SK-N-MC (cell line): Measurements from ENCODE around the gene EPM2AIP1.

Experiments
- DNase-seq: peaks from one replicate; pipeline ENCODE4 v3.0.0-alpha.2; 2011; ENCODE audit warnings: low read depth, low spot score
- H3K27ac ChIP-seq: fragments of 200-600 bp; sonication (generic); 2 replicates; pipeline ENCODE4 v1.5.1; 2016; ENCODE audit warnings: mixed run types
- H3K36me3 ChIP-seq: fragments of 200-600 bp; sonication (generic); 2 replicates; pipeline ENCODE4 v1.6.1; 2017; ENCODE audit warnings: antibody characterized with exemption, low read length, mixed read lengths; ENCODE audit not compliant: insufficient read depth
- H3K4me3 ChIP-seq: fragments of 200-600 bp; sonication (generic); 2 replicates; pipeline ENCODE4 v1.5.1; 2016
- H3K9ac ChIP-seq: fragments of 200-600 bp; sonication (generic); 2 replicates; pipeline ENCODE4 v1.8.0; 2017; ENCODE audit warnings: mixed run types, mixed read lengths; ENCODE audit not compliant: insufficient read length
- H3K9me3 ChIP-seq: fragments of 200-600 bp; sonication (generic); 2 replicates; pipeline ENCODE4 v1.6.1; 2017; ENCODE audit warnings: low read depth, mild to moderate bottlenecking, antibody characterized with exemption, low read length, moderate library complexity, mixed read lengths
- EZH2 ChIP-seq: fragments of 200-600 bp; sonication (generic); IDR thresholded peaks from one replicate; pipeline ENCODE4 v1.6.1; 2017; ENCODE audit warnings: antibody characterized with exemption
- FOXP2 ChIP-seq: optimal IDR thresholded peaks from 2 replicates; pipeline ENCODE3; 2011; ENCODE audit warnings: mild to moderate bottlenecking, moderate library complexity; ENCODE audit not compliant: insufficient read depth; ENCODE audit errors: extremely low read length, control extremely low read depth
- POLR2AphosphoS5 ChIP-seq: IDR thresholded peaks from 2 replicates; pipeline ENCODE4 v1.6.1; 2012; ENCODE audit warnings: mild to moderate bottlenecking, low read depth, low read length, borderline replicate concordance

Gene EPM2AIP1

GRCh38 chr3:36944641-36945270 lies 48.2 kb downstream of the EPM2AIP1 start, which contains the start of gene TRANK1:
TSS of gene TRANK1 (minus strand) at chr3:36945054. CDS start at chr3:36944809, 245 bp downstream.
- no peak for DNase-seq
- H3K27ac ChIP-seq, result no peak within 1 kb of the TSS
- no peaks in the 10 kb centered on the region for H3K36me3 ChIP-seq
- no peak within 1 kb of the TSS for H3K9ac ChIP-seq
- TF ChIP-seq EZH2 (no peak), FOXP2 (no peak), POLR2AphosphoS5 (no peak)
- no peaks in the 10 kb centered on the region for H3K9me3 ChIP-seq
- H3K4me3 ChIP-seq, result no peak within 1 kb of the TSS

GRCh38 chr3:36944012-36944640 lies 48.8 kb downstream of the EPM2AIP1 start:
- Histone ChIP-seq H3K4me3 (no peak overlapping the region), H3K36me3 (no peaks in the 10 kb centered on the region), H3K9ac (no peak overlapping the region), H3K27ac (no peak overlapping the region), H3K9me3 (no peaks in the 10 kb centered on the region)
- DNase-seq, result no peak
- no peak for TF ChIP-seq POLR2AphosphoS5
- no peak for TF ChIP-seq FOXP2
- TF ChIP-seq EZH2, result no peak

DNA sequence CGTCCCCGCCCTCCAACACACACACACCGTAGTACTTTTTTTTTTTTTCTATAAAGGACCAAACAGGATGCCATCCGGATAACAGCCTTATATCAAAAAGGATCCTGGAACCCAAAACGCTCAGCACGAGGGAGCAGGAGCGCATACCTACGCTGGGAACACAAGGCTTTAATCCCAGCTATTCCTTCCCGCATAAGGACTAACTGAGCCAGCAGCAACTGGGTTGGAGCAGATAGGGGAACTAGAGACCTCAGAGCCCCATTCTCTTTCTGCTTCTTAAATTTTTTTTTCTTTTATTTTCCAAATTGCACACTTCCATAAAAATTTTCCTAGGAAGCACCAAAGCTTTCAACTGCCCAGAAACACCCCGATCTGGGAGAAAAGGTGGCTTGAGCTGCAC lies 49.3 kb downstream of the EPM2AIP1 start:
- Histone ChIP-seq H3K4me3 (no peak overlapping the region), H3K36me3 (no peaks in the 10 kb centered on the region), H3K9ac (no peak overlapping the region), H3K9me3 (no peaks in the 10 kb centered on the region), H3K27ac (no peak overlapping the region)
- TF ChIP-seq FOXP2 (no peak), EZH2 (no peak), POLR2AphosphoS5 (no peak)
- no peak for DNase-seq

- H3K36me3 ChIP-seq, result no peaks in the 10 kb centered on the region
- no peaks in the 10 kb centered on the region for H3K9me3 ChIP-seq
- no peak overlapping the region for H3K9ac ChIP-seq
- H3K4me3 ChIP-seq, result no peak overlapping the region
- no peak overlapping the region for H3K27ac ChIP-seq
- DNase-seq, result no peak
- TF ChIP-seq FOXP2 (no peak), EZH2 (no peak), POLR2AphosphoS5 (no peak)
Observed at GRCh38 chr3:36942638-36943248, 50.2 kb downstream of the EPM2AIP1 start.

- no peaks in the 10 kb centered on the region for H3K9me3 ChIP-seq
- TF ChIP-seq POLR2AphosphoS5, result no peak
- TF ChIP-seq EZH2, result no peak
- no peak for TF ChIP-seq FOXP2
- no peak overlapping the region for H3K27ac ChIP-seq
- no peak overlapping the region for H3K9ac ChIP-seq
- no peaks in the 10 kb centered on the region for H3K36me3 ChIP-seq
- DNase-seq, result no peak
- H3K4me3 ChIP-seq, result no peak overlapping the region
Observed at GRCh38 chr3:36941658-36942057, 51.3 kb downstream of the EPM2AIP1 start.

DNA sequence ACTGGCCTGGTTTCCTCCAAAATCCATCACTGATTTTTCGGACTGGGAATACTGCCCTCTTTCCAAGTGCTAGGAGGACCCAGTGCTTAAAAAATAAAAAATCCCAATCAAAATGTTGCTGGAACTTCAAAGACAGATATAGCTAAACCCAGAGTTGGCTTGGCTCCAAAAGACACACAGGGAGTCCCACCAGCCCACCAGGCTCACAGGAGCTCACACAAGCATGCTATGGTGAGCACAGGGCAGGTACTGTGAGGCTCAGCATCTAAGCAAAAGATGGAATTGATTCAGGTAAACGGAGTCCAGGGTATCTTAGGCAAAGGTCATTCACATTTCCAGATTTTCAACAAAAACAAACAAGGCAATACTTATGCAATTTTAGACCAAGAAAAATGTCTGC lies 51.8 kb downstream of the EPM2AIP1 start:
- Histone ChIP-seq H3K27ac (no peak overlapping the region), H3K4me3 (no peak overlapping the region), H3K36me3 (no peaks in the 10 kb centered on the region), H3K9me3 (no peaks in the 10 kb centered on the region), H3K9ac (no peak overlapping the region)
- TF ChIP-seq EZH2 (no peak), POLR2AphosphoS5 (no peak), FOXP2 (no peak)
- no peak for DNase-seq

DNA sequence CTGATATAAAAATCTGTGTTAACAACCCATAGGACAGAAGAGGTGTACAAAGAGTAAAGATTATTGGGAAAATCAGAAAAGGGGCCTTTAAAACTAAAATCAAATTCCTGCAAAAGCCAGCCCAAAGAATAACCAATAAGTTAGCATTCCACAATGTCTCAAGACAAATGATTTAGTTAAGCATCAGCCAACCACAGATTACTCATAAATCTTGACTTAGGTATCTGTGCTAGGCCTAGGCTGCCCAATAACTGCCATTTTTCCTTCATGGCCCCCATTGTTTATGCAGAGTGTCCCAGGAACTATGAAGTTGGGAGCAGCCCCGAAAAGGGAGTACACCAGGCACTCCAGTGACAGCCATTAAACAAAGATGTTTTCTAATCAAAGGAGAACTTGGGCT lies 55.4 kb downstream of the EPM2AIP1 start:
- Histone ChIP-seq H3K4me3 (no peak overlapping the region), H3K27ac (no peak overlapping the region), H3K9me3 (no peaks in the 10 kb centered on the region), H3K36me3 (no peaks in the 10 kb centered on the region), H3K9ac (no peak overlapping the region)
- TF ChIP-seq POLR2AphosphoS5 (no peak), FOXP2 (no peak), EZH2 (no peak)
- DNase-seq, result no peak
